HL-60 (cell line): ENCODE results near the gene RITA1.

Experiments used
- DNase-seq, 2 experiments: peaks; one replicate each; pipeline ENCODE4 v3.0.0-alpha.2; 2010 to 2020; ENCODE audit warnings: low read depth in 1 of 2, low spot score in 1 of 2
- H3K27ac ChIP-seq: fragments of 250-450 bp; sonication (Bioruptor Pico); replicated peaks from 2 replicates; pipeline ENCODE4 v1.5.1; 2020; ENCODE audit warnings: mild to moderate bottlenecking, moderate library complexity
- H3K27me3 ChIP-seq: fragments of 250-450 bp; sonication (Bioruptor Pico); 2 replicates; pipeline ENCODE4 v1.5.1; 2021; ENCODE audit warnings: mild to moderate bottlenecking, moderate library complexity; ENCODE audit not compliant: insufficient read depth, poor library complexity, severe bottlenecking
- H3K4me3 ChIP-seq: replicated peaks from 2 replicates; pipeline ENCODE4 v1.5.1; 2011; ENCODE audit warnings: mild to moderate bottlenecking, control low read depth, low read length; ENCODE audit not compliant: insufficient read depth
- GABPA ChIP-seq: IDR thresholded peaks from 2 replicates; pipeline ENCODE4 v1.6.1; 2012; ENCODE audit warnings: low read depth
- POLR2AphosphoS5 ChIP-seq: IDR thresholded peaks from 2 replicates; pipeline ENCODE4 v1.6.1; 2012; ENCODE audit warnings: low read depth
- SPI1 ChIP-seq: IDR thresholded peaks from 2 replicates; pipeline ENCODE4 v1.6.1; 2012; ENCODE audit warnings: low read depth, mild to moderate bottlenecking, borderline replicate concordance
- TF ChIP-seq, protein P1 (sequence below): IDR thresholded peaks from one replicate; pipeline ENCODE4 v1.5.1; 2011; ENCODE audit warnings: low read length, control low read depth, inconsistent platforms; ENCODE audit not compliant: insufficient read depth
- TF ChIP-seq, protein P2 (sequence below): IDR thresholded peaks from 2 replicates; pipeline ENCODE4 v1.6.1; 2012; ENCODE audit warnings: low read depth; ENCODE audit not compliant: insufficient replicate concordance

RITA1 gene

DNA sequence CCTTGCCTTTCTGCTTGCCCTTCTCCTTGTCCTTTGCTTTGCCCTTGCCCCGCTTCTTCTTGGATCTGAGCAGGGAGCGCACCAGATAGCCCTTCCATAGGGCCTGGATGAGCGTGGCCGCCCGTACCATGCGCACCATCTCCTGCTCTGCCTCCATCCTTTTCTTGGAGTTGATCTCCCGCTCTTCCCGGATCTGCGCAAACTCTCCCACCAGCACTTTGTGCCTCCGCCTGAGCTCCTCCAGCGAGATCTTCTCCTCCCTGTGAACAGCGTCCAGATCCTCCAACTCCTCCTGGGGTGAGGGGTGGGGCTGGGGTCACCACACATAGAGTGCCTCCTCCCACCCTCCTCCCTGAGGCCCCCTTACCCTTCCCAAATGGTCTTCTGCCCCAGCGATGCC, 10.1 kb downstream of the RITA1 start:
- no peak for DNase-seq
- Histone ChIP-seq H3K27ac (no peak overlapping the region), H3K4me3 (no peak overlapping the region), H3K27me3 (no peaks in the 10 kb centered on the region)
- TF ChIP-seq GABPA (no peak), SPI1 (no peak), POLR2AphosphoS5 (no peak; the same call in 1 of the 2 replicates)
- TF ChIP-seq, protein P1, sequence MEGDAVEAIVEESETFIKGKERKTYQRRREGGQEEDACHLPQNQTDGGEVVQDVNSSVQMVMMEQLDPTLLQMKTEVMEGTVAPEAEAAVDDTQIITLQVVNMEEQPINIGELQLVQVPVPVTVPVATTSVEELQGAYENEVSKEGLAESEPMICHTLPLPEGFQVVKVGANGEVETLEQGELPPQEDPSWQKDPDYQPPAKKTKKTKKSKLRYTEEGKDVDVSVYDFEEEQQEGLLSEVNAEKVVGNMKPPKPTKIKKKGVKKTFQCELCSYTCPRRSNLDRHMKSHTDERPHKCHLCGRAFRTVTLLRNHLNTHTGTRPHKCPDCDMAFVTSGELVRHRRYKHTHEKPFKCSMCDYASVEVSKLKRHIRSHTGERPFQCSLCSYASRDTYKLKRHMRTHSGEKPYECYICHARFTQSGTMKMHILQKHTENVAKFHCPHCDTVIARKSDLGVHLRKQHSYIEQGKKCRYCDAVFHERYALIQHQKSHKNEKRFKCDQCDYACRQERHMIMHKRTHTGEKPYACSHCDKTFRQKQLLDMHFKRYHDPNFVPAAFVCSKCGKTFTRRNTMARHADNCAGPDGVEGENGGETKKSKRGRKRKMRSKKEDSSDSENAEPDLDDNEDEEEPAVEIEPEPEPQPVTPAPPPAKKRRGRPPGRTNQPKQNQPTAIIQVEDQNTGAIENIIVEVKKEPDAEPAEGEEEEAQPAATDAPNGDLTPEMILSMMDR, result no peak
- TF ChIP-seq, protein P2, sequence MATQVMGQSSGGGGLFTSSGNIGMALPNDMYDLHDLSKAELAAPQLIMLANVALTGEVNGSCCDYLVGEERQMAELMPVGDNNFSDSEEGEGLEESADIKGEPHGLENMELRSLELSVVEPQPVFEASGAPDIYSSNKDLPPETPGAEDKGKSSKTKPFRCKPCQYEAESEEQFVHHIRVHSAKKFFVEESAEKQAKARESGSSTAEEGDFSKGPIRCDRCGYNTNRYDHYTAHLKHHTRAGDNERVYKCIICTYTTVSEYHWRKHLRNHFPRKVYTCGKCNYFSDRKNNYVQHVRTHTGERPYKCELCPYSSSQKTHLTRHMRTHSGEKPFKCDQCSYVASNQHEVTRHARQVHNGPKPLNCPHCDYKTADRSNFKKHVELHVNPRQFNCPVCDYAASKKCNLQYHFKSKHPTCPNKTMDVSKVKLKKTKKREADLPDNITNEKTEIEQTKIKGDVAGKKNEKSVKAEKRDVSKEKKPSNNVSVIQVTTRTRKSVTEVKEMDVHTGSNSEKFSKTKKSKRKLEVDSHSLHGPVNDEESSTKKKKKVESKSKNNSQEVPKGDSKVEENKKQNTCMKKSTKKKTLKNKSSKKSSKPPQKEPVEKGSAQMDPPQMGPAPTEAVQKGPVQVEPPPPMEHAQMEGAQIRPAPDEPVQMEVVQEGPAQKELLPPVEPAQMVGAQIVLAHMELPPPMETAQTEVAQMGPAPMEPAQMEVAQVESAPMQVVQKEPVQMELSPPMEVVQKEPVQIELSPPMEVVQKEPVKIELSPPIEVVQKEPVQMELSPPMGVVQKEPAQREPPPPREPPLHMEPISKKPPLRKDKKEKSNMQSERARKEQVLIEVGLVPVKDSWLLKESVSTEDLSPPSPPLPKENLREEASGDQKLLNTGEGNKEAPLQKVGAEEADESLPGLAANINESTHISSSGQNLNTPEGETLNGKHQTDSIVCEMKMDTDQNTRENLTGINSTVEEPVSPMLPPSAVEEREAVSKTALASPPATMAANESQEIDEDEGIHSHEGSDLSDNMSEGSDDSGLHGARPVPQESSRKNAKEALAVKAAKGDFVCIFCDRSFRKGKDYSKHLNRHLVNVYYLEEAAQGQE, result no peak

GRCh38 chr12:113196582-113196981, 11.1 kb downstream of the RITA1 start:
- Histone ChIP-seq H3K27me3 (no peaks in the 10 kb centered on the region), H3K27ac (no peak overlapping the region), H3K4me3 (no peak overlapping the region)
- no peak for DNase-seq
- TF ChIP-seq SPI1 (no peak), GABPA (no peak), POLR2AphosphoS5 (no peak)
- TF ChIP-seq, protein P1, result no peak
- TF ChIP-seq, protein P2, result no peak

DNA sequence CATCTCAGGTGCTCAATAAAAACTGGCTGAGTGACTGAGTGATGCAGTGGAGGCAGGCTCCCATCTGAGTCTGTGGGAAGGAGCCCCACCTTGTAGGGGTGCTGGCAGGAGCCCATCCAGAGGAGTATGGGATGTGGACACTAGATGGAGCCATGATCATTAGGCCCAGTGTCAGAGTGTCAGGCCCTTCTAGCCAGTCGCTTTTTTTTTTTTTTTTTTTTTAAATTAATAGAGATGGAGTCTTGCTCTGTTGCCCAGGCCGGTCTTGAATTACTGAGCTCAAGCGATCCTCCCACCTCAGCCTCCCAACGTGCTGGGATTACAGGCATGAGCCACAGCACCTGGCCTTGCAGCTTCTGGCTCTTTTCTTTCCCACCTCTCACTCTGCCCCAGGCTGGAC, 11.5 kb downstream of the RITA1 start:
- TF ChIP-seq, protein P1, result peak; percentile 84
- no peak for TF ChIP-seq POLR2AphosphoS5
- Histone ChIP-seq H3K27ac (no peak overlapping the region), H3K4me3 (no peak overlapping the region), H3K27me3 (no peaks in the 10 kb centered on the region)
- DNase-seq, result peak in 1 of 2 experiments; percentile 81

DNA sequence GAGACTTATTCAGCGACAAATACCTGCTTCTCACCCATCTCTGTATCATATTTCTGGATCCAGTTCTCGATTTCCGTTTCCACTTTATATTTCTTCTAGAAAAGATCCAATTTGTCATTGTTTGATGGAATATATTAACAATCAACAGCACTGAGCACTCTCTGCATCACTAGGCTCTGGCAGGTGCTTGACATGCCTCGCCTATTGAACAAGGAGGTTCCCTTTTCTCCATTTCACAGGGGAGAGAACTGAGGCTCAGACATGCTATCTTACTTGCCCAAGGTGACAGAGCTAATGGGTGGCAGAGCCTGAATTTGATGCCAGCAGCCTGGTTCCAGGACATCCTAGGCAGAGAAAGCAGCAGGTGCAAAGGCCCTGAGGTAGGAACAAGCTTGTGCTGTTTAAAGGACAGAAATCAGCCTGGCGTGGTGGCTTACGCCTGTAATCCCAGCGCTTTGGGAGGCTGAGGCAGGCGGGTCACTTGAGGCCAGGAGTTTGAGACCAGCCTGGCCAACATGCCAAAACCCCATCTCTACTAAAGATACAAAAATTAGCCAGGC, 12.1 kb downstream of the RITA1 start:
- H3K27me3 ChIP-seq, result no peaks in the 10 kb centered on the region
- DNase-seq, result no peak
- TF ChIP-seq, protein P2, result no peak
- TF ChIP-seq SPI1 (no peak), POLR2AphosphoS5 (no peak), GABPA (no peak)
- TF ChIP-seq, protein P1, result no peak
- no peak overlapping the region for H3K4me3 ChIP-seq
- H3K27ac ChIP-seq, result no peak overlapping the region
